Measurements from ENCODE around the gene EXO1.
A peak's percentile ranks its signal among the peaks of the same experiment; 100 is the strongest.
"Not testable (repeated sequence)": the region's sequence is repeated elsewhere in the genome, so short reads cannot be mapped to it uniquely, and the experiment has no call there.

The EXO1 gene

DNA sequence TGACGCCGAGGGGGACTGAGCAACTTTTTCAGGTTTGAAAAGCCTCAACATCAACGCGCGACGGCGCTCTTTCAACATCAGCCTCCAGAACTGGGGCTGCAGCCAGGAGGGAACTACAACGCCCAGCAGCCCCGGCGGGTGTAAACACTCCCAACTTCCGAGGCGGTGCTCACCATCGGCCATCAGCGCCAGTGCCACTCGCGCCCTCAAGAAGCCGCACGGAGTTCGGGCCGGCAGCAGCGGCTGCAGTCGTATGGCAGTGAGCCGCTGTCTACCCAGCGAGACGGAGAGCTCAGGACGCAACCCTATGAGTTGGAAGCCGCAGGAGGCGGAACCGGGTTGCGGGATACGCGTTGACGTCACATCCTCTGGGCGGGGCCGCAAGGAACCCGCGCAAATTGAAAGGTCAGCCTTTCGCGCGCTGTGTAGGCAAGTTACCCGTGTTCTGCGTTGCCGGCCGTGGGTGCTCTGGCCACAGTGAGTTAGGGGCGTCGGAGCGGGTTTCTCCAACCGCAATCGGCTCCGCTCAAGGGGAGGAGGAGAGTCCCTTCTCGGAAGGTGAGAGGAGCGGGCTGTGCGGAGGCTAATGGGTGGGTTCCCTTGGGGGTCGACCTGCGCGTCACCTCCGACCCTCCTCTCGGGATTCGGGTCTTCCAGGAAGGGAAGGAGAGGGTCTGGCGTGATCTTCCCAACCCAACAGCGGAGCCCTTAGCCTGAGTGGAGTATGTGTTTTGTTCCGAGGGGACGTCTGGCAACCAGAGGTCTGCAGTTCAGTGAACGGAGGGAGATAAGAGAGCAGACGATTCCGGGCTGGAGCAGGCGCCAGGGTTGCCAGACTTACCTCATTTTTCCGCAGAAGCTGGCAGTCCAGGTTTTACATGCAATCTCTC lies at the start of gene EXO1:
EXO1 (plus strand) TSS at position 409 of the 890 bp plus-strand sequence. CDS start 2,222 bp downstream, outside the sequence.
- ChIA-PET POLR2A (interaction anchor here (0.5 to 2.0 kb wide), 35 partner anchors 9 to 1407 kb away, joined by 3 to 8 read pairs (median 4); partner anchors contain the start of genes CEP170, CHML and OPN3), CTCF (interaction anchor here (0.5 to 1.2 kb wide), 4 partner anchors 10 to 219 kb away, joined by 3 to 5 read pairs (median 4); no protein-coding TSS in a partner anchor)

DNA sequence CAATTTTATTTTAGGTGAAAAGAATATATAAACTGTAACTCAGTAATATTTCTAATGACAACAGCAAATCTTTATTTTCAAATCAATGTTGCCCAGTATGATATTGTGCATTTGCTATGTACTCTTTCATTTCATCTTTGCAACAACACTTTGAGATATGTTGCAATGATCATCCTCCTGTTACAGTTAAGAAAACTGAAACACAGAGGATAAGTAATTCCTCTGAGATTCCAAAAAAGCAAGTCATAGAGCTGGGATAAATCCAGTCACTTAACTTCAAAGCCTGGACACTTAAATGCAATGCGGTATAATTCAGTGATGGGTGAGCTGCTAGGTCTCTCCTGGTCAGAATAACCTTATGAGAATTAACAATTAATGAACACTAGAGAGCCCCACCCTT lies 48.6 kb upstream of the EXO1 start:
- CTCF ChIA-PET: no interaction called here
- DNase-seq (ENCODE audit: extremely low spot score): no peak
- TF ChIP-seq SUZ12 (IDR thresholded peaks at IDR 0.05) (no peak), L3MBTL2 (conservative IDR thresholded peaks at IDR 0.05) (no peak), LEF1 (IDR thresholded peaks at IDR 0.05; ENCODE audit: borderline replicate concordance) (no peak), ARNT (IDR thresholded peaks at IDR 0.05) (no peak), BHLHE40 (IDR thresholded peaks at IDR 0.05; ENCODE audit: borderline replicate concordance) (no peak), CTBP1 (IDR thresholded peaks at IDR 0.05; ENCODE audit: borderline replicate concordance) (no peak), TARDBP (IDR thresholded peaks at IDR 0.05) (no peak), FOXK2 (IDR thresholded peaks at IDR 0.05) (no peak), FOXA1 (IDR thresholded peaks at IDR 0.05) (no peak), SP1 (IDR thresholded peaks at IDR 0.05) (no peak)
- TF ChIP-seq, protein P1, sequence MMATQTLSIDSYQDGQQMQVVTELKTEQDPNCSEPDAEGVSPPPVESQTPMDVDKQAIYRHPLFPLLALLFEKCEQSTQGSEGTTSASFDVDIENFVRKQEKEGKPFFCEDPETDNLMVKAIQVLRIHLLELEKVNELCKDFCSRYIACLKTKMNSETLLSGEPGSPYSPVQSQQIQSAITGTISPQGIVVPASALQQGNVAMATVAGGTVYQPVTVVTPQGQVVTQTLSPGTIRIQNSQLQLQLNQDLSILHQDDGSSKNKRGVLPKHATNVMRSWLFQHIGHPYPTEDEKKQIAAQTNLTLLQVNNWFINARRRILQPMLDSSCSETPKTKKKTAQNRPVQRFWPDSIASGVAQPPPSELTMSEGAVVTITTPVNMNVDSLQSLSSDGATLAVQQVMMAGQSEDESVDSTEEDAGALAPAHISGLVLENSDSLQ (IDR thresholded peaks at IDR 0.05): no peak
- POLR2A ChIA-PET: no interaction called here

More for the DNA sequence above, at the start of gene EXO1:
- peak; percentile 97 for DNase-seq (ENCODE audit: extremely low spot score)
- TF ChIP-seq FOXA1 (IDR thresholded peaks at IDR 0.05): no peak
- no peak for TF ChIP-seq SP1 (IDR thresholded peaks at IDR 0.05)
- no peak for TF ChIP-seq FOXM1 (IDR thresholded peaks at IDR 0.05; ENCODE audit: borderline replicate concordance)
- peak; percentile 23; the same call in 1 of the 2 replicates for TF ChIP-seq TARDBP (IDR thresholded peaks at IDR 0.05)
- no peak for TF ChIP-seq BHLHE40 (IDR thresholded peaks at IDR 0.05; ENCODE audit: borderline replicate concordance)
- TF ChIP-seq ARNT (IDR thresholded peaks at IDR 0.05): no peak
- no peak for TF ChIP-seq FOXK2 (IDR thresholded peaks at IDR 0.05)
- TF ChIP-seq LEF1 (IDR thresholded peaks at IDR 0.05; ENCODE audit: borderline replicate concordance): no peak
- TF ChIP-seq SUZ12 (IDR thresholded peaks at IDR 0.05): no peak
- TF ChIP-seq HDGF (IDR thresholded peaks at IDR 0.05; ENCODE audit: borderline replicate concordance): no peak
- peak; percentile 91 for TF ChIP-seq L3MBTL2 (conservative IDR thresholded peaks at IDR 0.05)
- peak; percentile 70 for TF ChIP-seq ELF4 (IDR thresholded peaks at IDR 0.05)

DNA sequence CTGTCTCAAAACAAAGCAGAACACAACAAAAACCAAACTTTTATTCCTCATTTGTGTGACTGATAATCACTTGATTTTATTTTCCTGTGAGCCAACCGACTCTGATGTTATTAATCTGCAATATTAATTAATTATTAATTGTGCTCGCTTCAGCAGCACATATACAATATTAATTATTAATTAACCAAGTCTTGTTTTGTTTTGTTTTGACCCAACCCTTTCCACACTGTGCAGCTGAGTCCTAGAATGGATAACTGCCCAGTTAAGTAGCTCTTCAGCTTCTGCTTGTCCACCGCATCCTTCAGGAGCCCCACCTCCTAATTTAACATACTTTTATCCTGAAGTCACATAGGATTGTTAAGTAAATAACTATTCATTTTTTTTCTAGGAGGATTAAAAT lies 47.4 kb upstream of the EXO1 start:
- CTCF ChIA-PET: interaction anchor here (0.5 kb wide), 1 partner anchor 10 kb away, joined by 3 read pairs; no protein-coding TSS in a partner anchor
- TF ChIP-seq ARNT (IDR thresholded peaks at IDR 0.05) (no peak), BHLHE40 (IDR thresholded peaks at IDR 0.05; ENCODE audit: borderline replicate concordance) (no peak), FOXK2 (IDR thresholded peaks at IDR 0.05) (no peak), SUZ12 (IDR thresholded peaks at IDR 0.05) (no peak), FOXM1 (IDR thresholded peaks at IDR 0.05; ENCODE audit: borderline replicate concordance) (no peak), HDGF (IDR thresholded peaks at IDR 0.05; ENCODE audit: borderline replicate concordance) (no peak), CTBP1 (IDR thresholded peaks at IDR 0.05; ENCODE audit: borderline replicate concordance) (no peak), ZNF384 (IDR thresholded peaks at IDR 0.05) (no peak), LEF1 (IDR thresholded peaks at IDR 0.05; ENCODE audit: borderline replicate concordance) (no peak), FOXA1 (IDR thresholded peaks at IDR 0.05) (no peak), ELF4 (IDR thresholded peaks at IDR 0.05) (no peak), TARDBP (IDR thresholded peaks at IDR 0.05) (no peak), SP1 (IDR thresholded peaks at IDR 0.05) (no peak), L3MBTL2 (conservative IDR thresholded peaks at IDR 0.05) (no peak), NFRKB (IDR thresholded peaks at IDR 0.05) (no peak)
- TF ChIP-seq, protein P1 (IDR thresholded peaks at IDR 0.05): no peak
- DNase-seq (ENCODE audit: extremely low spot score): no peak
- POLR2A ChIA-PET: no interaction called here

DNA sequence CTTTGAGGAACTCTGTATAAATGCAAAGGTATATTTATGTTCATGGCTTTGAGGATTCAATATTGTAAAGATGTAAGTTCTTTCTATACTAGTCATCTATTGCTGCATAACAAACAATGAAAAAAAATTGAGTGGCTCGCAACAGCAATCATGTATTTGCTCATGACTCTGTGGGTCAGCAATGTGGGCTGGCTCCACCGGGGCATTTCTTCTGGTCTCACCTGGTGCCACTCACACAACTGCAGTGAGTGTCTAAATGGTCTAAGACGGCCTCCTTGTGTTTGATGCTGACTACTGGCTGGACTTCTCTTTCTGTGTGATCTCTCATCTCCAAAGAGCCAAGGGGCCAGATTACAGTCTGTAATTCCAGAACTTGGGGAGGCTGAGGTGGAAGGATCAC lies 45.1 kb upstream of the EXO1 start:
- TF ChIP-seq TARDBP (IDR thresholded peaks at IDR 0.05): no peak
- no peak for TF ChIP-seq NFRKB (IDR thresholded peaks at IDR 0.05)
- no peak for TF ChIP-seq FOXA1 (IDR thresholded peaks at IDR 0.05)
- TF ChIP-seq BHLHE40 (IDR thresholded peaks at IDR 0.05; ENCODE audit: borderline replicate concordance): no peak
- POLR2A ChIA-PET: no interaction called here

DNA sequence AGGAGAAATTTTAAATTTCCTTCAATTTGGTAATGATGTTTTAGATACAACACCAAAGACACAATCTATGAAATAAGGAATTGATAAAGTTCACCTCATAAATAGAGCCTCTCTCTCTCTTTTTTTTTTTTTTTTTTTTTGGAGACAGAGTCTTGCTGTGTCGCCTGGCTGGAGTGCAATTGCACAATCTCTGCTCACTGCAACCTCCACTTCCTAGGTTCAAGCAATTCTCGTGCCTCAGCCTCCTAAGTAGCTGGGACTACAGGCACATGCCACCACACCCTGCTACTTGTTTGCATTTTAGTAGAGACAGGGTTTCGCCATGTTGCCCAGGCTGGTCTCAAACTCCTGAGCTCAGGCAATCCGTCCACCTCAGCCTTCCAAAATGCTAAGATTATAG lies 43.3 kb upstream of the EXO1 start:
- POLR2A ChIA-PET; DNase-seq (ENCODE audit: extremely low spot score); CTCF ChIA-PET: not testable (repeated sequence)

More for the DNA sequence above, 45.1 kb upstream of the EXO1 start:
- no peak for DNase-seq (ENCODE audit: extremely low spot score)
- CTCF ChIA-PET: no interaction called here

DNA sequence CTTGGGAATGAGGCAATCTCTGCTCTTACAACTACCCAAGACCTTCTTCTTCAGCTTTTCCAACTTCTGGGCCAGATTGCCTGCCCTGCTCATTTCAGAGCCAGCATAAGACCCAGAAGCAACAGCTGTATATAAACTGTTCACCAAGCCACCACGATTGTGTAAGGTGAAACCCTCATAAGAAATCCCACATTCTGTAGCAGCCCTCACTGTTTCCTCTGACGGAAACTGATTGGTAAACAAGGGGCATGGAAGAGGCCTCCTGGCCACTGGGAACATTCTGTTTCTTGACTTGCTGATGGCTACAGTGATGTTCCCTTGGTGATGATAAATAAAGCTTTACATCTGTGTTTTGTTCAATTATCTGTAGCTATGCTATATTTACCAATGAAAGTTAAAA lies 39.7 kb upstream of the EXO1 start:
- TF ChIP-seq CTBP1 (IDR thresholded peaks at IDR 0.05; ENCODE audit: borderline replicate concordance) (no peak), FOXM1 (IDR thresholded peaks at IDR 0.05; ENCODE audit: borderline replicate concordance) (no peak), FOXA1 (IDR thresholded peaks at IDR 0.05) (no peak), BHLHE40 (IDR thresholded peaks at IDR 0.05; ENCODE audit: borderline replicate concordance) (no peak), FOXK2 (IDR thresholded peaks at IDR 0.05) (no peak), LEF1 (IDR thresholded peaks at IDR 0.05; ENCODE audit: borderline replicate concordance) (no peak)
- TF ChIP-seq, protein P1 (IDR thresholded peaks at IDR 0.05): no peak
- POLR2A ChIA-PET: no interaction called here
- CTCF ChIA-PET: interaction anchor here (0.7 kb wide), 1 partner anchor 320 kb away, joined by 3 read pairs; no protein-coding TSS in a partner anchor
- no peak for DNase-seq (ENCODE audit: extremely low spot score)
